Measurements from ENCODE around the gene ATG16L1. TPM values are rescaled to one million over a fixed set of nuclear protein-coding genes. Genes with fewer than 3 reads are reported as not detected.

Gene ATG16L1
- total RNA-seq, 1 donor from 2014 or later, result 29.3 TPM

DNA sequence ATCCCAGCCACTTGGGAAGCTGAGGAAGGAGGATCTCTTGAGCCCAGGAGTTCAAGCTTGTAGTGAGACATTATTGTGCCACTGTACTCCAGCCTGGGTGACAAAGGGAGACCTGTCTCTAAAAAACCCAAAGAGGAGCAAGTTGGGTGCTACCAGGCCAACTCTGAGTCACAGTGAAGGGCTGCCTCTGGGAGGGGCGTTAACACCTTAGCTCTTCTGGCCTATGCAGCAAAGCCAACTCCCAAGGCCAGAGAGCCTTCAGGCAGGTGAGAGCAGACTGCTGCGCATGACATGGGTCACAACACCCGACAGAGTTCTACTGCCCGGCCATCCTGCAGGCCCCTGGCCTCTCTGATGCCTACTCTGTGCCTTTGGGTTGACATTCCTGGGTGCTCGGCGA lies 32.6 kb upstream of the ATG16L1 start:
- no peaks in the 10 kb centered on the region for H3K36me3 Mint-ChIP-seq (ENCODE audit: unreplicated experiment)
- H3K9me3 Mint-ChIP-seq (ENCODE audit: unreplicated experiment), result no peaks in the 10 kb centered on the region
- no peaks in the 10 kb centered on the region for H3K27me3 Mint-ChIP-seq (ENCODE audit: unreplicated experiment)
- H3K4me1 Mint-ChIP-seq (ENCODE audit: low read depth, unreplicated experiment), result no peaks in the 10 kb centered on the region
- no peak for TF ChIP-seq CTCF (IDR thresholded peaks at IDR 0.05; ENCODE audit: partially characterized antibody, unreplicated experiment)
- DNase-seq, result no peak
- H3K27ac Mint-ChIP-seq (ENCODE audit: unreplicated experiment), result no peak overlapping the region
- no peak overlapping the region for H3K4me3 Mint-ChIP-seq (ENCODE audit: unreplicated experiment)

- Mint-ChIP-seq H3K36me3 (ENCODE audit: unreplicated experiment) (no peaks in the 10 kb centered on the region), H3K9me3 (ENCODE audit: unreplicated experiment) (no peaks in the 10 kb centered on the region), H3K4me3 (ENCODE audit: unreplicated experiment) (no peak overlapping the region), H3K27me3 (ENCODE audit: unreplicated experiment) (no peaks in the 10 kb centered on the region), H3K27ac (ENCODE audit: unreplicated experiment) (no peak overlapping the region), H3K4me1 (ENCODE audit: low read depth, unreplicated experiment) (no peaks in the 10 kb centered on the region)
- DNase-seq, result no peak
- no peak for TF ChIP-seq CTCF (IDR thresholded peaks at IDR 0.05; ENCODE audit: partially characterized antibody, unreplicated experiment)
These were observed 31.6 kb upstream of the ATG16L1 start for GRCh38 chr2:233219848-233220247.

DNA sequence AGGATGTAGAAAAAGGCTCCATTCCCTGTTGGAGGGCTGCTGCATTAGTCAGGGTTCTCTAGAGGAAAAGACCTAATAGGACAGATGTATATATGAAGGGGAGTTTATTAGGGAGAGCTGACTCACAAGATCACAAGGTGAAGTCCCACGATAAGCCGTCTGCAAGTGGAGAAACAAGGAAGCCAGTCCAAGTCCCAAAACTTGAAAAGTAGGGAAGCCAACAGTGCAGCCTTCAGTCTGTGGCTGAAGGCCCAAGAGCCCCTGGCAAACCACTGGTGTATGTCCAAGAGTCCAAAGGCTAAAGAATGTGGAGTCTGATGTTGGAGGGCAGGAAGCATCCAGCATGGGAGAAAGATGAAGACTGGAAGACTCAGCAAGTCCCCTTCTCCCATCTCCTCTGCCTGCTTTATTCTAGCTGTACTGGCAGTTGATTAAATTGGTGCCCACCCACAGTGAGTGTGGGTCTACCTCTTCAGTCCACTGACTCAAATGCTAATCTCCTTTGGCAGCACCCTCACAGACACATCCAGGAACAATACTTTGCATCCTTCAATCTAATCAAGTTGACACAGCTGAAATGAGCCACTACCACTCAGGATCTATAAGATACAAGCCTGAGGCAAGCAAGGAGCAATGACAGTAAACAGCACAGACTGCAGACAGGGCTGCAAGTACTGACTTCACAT lies 30.0 kb upstream of the ATG16L1 start:
- Mint-ChIP-seq H3K4me3 (ENCODE audit: unreplicated experiment) (no peak overlapping the region), H3K27ac (ENCODE audit: unreplicated experiment) (no peak overlapping the region), H3K9me3 (ENCODE audit: unreplicated experiment) (no peaks in the 10 kb centered on the region), H3K4me1 (ENCODE audit: low read depth, unreplicated experiment) (no peaks in the 10 kb centered on the region), H3K36me3 (ENCODE audit: unreplicated experiment) (no peaks in the 10 kb centered on the region), H3K27me3 (ENCODE audit: unreplicated experiment) (peaks cover 2% of the 10 kb centered on the region)
- no peak for DNase-seq
- no peak for TF ChIP-seq CTCF (IDR thresholded peaks at IDR 0.05; ENCODE audit: partially characterized antibody, unreplicated experiment)

- no peak for DNase-seq
- Mint-ChIP-seq H3K4me1 (ENCODE audit: low read depth, unreplicated experiment) (no peaks in the 10 kb centered on the region), H3K27me3 (ENCODE audit: unreplicated experiment) (peaks cover 2% of the 10 kb centered on the region), H3K4me3 (ENCODE audit: unreplicated experiment) (no peak overlapping the region), H3K9me3 (ENCODE audit: unreplicated experiment) (no peaks in the 10 kb centered on the region), H3K27ac (ENCODE audit: unreplicated experiment) (no peak overlapping the region), H3K36me3 (ENCODE audit: unreplicated experiment) (no peaks in the 10 kb centered on the region)
- TF ChIP-seq CTCF (IDR thresholded peaks at IDR 0.05; ENCODE audit: partially characterized antibody, unreplicated experiment), result no peak
These were observed 28.2 kb upstream of the ATG16L1 start for GRCh38 chr2:233223059-233223894.

Measured in glutamatergic neuron (in vitro differentiated cells).